NCI-H748 treated with DMSO at 0.1 percent for 48 hours (cell line): Measurements from ENCODE around the gene OS9.
"Not testable (repeated sequence)": the region's sequence is repeated elsewhere in the genome, so short reads cannot be mapped to it uniquely, and the experiment has no call there.

Source experiments
- DNase-seq: peaks from one replicate; lab custom pipeline; 2025; lab: John Stamatoyannopoulos, UW

Gene OS9

GRCh38 chr12:57695770-57696432, 2.0 kb downstream of the OS9 start:
- no peak for DNase-seq

DNA sequence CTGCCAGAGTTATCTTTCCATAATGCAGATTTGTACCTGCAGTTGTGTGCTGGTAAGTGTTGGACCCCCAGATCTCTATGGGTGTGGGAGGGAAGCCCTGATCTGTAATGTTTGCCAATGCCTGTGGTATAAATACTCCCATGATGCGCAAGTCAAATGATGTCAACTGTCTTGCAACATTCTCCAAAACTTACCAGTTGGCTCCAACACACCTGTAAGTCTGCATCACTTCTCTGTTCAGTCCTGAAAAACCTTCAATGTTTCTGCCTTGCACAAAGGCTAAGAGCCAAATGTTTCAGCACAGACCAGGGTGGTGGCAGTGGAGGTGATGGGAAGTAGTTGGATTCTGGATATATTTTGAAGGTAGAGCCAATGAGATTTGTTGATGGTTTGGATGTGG, 3.1 kb downstream of the OS9 start:
- no peak for DNase-seq

- no peak for DNase-seq
Measured at GRCh38 chr12:57698414-57698813, 4.5 kb downstream of the OS9 start.

- DNase-seq: no peak
Measured at GRCh38 chr12:57700317-57700716, 6.4 kb downstream of the OS9 start.

- DNase-seq: no peak
Measured at GRCh38 chr12:57707250-57707649, 13.3 kb downstream of the OS9 start.

DNA sequence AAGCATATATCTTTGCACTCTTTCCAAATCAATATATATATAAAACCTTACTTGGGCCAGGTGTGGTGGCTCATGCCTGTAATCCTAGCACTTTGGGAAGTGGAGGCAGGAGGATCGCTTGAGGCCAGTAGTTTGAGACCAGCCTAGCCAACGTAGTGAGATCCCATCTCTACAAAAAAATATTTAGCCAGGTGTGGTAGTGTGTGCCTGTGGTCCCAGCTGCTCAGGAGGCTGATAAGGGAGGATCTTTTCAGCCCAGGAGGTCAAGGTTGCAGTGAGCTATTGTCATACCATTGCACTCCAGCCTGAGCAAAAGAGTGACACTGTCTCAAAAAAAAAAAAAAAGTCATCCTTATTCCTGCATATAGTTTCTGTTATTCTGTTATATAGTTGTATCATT, 14.4 kb downstream of the OS9 start:
- no peak for DNase-seq

DNA sequence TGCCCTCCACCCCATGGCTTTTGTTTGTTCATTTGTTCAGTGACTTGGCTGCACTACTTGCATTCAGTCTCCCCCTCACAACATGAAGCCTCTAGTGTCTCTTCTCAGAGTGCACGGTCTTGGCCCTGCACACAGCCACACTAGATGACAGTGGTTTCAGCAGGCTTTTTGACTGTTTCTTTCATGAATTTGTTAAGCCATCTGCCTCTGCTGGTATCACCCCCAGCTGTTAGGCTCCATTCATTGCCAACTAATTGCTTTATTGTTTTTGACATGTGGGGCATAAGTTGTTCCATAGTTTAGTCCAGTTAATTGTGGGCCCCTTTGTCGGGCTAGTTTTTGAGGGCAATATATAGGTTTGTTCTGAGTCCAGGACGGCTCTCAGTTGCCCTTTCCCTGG, 18.8 kb downstream of the OS9 start:
- DNase-seq: no peak

- no peak for DNase-seq
Measured at GRCh38 chr12:57713209-57713608, 19.3 kb downstream of the OS9 start.

DNA sequence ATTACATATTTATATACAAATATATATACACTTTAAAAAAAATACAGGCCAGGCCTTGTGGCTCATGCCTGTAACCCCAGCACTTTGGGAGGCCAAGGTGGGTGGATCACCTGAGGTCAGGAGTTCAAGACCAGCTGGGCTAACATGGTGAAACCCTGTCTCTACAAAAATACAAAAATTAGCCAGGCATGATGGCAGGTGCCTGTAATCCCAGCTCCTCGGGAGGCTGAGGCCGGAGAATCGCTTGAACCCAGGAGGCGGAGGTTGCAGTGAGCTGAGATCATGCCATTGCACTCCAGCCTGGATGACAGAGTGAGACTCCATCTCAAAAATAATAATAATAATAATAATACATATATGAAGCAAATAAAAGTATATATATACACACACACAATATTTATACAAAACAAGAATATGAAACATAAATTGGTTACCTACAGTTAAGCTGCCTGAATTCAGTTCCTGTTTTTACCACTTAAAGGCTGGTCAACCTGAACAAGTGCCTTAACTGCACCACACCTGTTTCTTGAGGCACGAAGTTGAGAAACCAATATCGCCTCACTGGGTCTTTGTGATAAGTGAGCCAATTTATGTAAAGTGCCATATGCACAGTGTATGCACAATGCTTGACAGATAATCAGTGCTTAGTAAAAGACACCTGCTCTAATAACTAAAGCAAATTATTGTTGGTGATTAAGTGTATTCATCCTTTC, 21.3 kb downstream of the OS9 start:
- DNase-seq: not testable (repeated sequence)

- no peak for DNase-seq
Measured at GRCh38 chr12:57715786-57716185, 21.9 kb downstream of the OS9 start.

DNA sequence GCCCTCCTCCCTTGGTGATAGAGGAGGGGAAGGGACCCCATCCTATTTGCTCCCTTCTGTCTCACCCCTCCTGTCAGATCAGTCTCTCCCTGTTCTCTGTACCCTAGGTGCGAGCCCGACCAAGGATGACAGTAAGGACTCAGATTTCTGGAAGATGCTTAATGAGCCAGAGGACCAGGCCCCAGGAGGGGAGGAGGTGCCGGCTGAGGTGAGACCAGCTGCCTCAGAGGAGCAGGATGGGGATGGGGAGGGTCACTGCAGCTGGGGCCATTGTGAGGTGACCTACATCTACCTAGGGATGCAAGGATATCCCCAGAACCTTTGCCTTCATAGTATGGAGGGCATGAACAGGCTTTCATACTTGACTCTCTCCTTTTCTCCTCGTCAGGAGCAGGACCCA, 22.4 kb downstream of the OS9 start:
- DNase-seq: no peak

DNA sequence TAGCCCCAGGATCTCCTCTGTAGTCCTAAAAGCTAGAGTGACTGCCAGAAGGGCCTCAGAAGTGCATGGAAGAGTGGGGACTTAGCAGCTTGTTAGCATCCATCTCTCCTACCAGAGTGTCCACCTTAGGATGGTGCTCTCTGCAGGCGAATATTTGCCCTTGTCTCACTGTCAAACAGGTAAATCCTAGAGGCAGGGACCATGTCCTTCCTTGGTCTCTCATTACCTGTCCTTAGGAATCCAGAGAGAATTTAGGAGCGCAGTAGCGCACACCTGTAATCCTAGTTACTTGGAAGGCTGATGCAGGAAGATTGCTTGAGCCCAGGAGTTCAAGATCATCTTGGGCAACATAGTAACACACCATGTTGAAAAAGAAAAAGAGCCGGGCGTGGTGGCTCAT, 23.2 kb downstream of the OS9 start:
- no peak for DNase-seq

DNA sequence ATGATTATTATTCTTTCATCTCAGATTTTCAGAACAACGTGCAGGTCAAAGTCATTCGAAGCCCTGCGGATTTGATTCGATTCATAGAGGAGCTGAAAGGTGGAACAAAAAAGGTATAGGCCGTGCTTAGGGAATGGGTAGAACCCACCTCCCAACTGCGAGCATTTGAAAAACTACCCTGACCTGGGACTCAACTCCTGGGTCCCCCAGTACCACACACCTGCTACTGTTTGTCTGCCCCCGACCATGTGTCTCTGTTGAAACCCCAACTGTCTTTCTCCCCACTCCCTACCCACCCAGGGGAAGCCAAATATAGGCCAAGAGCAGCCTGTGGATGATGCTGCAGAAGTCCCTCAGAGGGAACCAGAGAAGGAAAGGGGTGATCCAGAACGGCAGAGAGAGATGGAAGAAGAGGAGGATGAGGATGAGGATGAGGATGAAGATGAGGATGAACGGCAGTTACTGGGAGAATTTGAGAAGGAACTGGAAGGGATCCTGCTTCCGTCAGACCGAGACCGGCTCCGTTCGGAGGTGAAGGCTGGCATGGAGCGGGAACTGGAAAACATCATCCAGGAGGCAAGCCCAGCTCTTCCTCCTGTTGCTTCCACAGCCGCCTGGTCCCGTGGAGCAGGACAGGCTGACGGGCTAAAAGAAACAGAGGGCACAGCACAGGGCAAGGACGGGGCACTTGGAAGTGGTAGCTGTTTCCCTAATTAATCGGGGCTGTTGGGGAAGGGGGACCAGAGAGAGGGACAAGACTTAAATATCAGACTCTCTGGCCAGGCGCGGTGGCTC, 24.1 kb downstream of the OS9 start:
- no peak for DNase-seq

GRCh38 chr12:57718641-57719528, 25.0 kb downstream of the OS9 start:
- no peak for DNase-seq

- no peak for DNase-seq
Measured at GRCh38 chr12:57719777-57720605, 26.1 kb downstream of the OS9 start.

GRCh38 chr12:57720606-57721595, 27.0 kb downstream of the OS9 start:
- no peak for DNase-seq

DNA sequence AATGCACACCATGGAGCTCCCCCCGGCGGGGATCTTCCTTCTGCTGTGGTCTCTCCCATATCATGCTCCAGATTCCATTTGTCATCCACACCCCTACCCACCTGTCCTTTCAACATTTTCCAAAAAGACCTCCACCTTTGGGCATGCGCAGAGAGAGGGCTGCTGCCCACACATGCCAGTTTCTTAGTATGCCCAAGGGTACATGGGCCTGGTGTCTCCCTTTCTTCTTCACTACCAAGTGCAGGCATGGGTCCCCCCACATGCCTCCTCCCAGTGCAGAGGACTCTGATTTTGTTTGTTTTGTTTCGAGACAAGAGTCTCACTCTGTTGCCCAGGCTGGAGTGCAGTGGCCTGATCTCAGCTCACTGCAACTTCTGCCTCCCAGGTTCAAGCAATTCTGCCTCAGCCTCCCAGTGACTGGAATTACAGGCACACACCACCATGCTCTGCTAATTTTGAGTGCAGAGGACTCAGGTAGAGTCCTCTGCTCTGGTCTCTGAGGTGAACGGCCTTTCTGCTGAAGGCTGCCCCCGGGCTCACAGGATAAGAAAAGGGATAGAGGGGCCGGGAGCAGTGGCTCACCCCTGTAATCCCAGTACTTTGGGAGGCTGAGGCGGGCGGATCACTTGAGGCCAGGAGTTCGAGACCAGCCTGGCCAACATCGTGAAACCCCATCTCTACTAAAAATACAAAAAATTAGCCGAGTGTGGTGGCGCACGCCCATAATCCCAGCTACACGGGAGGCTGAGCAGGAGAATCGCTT, 28.1 kb downstream of the OS9 start:
- not testable (repeated sequence) for DNase-seq

GRCh38 chr12:57722716-57723629, 29.0 kb downstream of the OS9 start:
- DNase-seq: no peak
